ENCODE results near the gene CPAMD8.

DNA sequence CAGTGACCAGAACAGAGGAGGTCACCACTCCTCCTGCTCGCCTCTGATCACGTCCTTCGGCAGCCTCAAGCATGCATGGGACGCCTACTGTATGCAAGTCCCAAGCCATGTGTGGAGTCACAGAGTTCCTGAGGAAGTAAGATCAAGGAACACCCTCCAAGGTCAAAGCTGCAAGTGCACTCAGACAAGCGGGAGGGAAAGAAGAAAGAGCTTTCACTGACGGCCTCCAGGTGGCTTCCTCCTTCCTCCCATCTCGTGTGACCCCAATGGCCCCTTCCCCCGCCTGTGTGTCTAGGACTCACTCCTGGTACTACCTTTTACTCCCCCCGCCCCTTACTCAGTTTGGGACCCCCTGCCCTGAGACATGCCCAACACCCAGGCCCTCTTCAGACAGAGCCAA is 42.6 kb upstream of the CPAMD8 start:
- TF ChIP-seq, protein P1, sequence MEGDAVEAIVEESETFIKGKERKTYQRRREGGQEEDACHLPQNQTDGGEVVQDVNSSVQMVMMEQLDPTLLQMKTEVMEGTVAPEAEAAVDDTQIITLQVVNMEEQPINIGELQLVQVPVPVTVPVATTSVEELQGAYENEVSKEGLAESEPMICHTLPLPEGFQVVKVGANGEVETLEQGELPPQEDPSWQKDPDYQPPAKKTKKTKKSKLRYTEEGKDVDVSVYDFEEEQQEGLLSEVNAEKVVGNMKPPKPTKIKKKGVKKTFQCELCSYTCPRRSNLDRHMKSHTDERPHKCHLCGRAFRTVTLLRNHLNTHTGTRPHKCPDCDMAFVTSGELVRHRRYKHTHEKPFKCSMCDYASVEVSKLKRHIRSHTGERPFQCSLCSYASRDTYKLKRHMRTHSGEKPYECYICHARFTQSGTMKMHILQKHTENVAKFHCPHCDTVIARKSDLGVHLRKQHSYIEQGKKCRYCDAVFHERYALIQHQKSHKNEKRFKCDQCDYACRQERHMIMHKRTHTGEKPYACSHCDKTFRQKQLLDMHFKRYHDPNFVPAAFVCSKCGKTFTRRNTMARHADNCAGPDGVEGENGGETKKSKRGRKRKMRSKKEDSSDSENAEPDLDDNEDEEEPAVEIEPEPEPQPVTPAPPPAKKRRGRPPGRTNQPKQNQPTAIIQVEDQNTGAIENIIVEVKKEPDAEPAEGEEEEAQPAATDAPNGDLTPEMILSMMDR (IDR thresholded peaks at IDR 0.05; ENCODE audit: poor library complexity) = no peak
- no peak for TF ChIP-seq EZH2phosphoT487 (IDR thresholded peaks at IDR 0.05; ENCODE audit: low read depth, severe bottlenecking, unreplicated experiment)
